Measurements from ENCODE around the gene FBF1.

DNA sequence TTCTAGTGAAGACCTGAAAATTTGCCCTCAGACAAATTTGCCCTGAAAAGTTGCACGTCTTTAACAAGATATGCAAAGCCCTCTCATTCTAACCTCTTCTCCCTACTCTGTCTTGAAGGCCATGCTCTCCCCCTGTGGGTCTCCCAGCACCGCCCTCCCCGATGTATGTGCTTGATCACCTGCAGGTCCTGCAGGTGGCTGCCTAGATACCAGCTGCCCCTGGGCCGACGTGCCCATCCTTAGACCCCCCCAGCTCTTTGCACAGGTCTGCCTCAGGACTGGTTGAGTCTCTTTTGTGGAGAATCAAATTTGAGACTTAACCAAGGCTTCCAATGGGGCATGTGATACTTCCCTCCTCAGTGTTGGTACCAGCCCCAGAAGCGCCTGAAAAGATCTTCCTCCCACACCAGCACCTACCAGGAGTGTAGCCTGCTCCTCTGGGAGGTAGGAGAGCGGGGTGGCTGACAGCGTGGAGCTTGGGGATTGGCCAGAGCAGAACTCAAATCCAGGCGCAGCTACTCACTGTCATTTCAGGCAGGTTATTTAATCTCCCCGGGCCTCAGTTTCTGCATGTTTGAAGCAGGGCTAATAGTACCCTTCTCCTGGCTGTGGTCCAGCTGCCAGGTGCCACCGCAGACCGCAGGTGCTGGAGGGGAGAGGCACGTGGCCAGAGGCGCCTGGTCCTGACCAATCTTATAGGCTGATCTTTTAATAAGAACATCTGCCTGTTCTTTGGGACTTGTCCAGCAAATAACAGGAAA lies 31.6 kb downstream of the FBF1 start:
- no peak for TF ChIP-seq POLR2AphosphoS5 (IDR thresholded peaks at IDR 0.05; ENCODE audit: low read depth, low read length)
- TF ChIP-seq POLR2A (IDR thresholded peaks at IDR 0.05; ENCODE audit: low read depth, low read length): no peak
